ENCODE data around the gene PDSS2.
"Not testable (repeated sequence)": the region's sequence is repeated elsewhere in the genome, so short reads cannot be mapped to it uniquely, and the experiment has no call there.

Gene PDSS2

GRCh38 chr6:107118976-107119375 lies 340.4 kb downstream of the PDSS2 start:
- no peak overlapping the region for H3K4me3 ChIP-seq (ENCODE audit: low read length)
- no peak for DNase-seq (ENCODE audit: low read depth)
- TF ChIP-seq CTCF (IDR thresholded peaks at IDR 0.05; ENCODE audit: insufficient read depth, low read depth, low read length, missing control alignments): no peak

GRCh38 chr6:107118540-107118939 lies 340.8 kb downstream of the PDSS2 start:
- not testable (repeated sequence) for DNase-seq (ENCODE audit: low read depth); H3K4me3 ChIP-seq (ENCODE audit: low read length)

- DNase-seq (ENCODE audit: low read depth): no peak
- no peak overlapping the region for H3K4me3 ChIP-seq (ENCODE audit: low read length)
- no peak for TF ChIP-seq CTCF (IDR thresholded peaks at IDR 0.05; ENCODE audit: insufficient read depth, low read depth, low read length, missing control alignments)
Observed at GRCh38 chr6:107116931-107117330, 342.4 kb downstream of the PDSS2 start.

GRCh38 chr6:107116328-107116892 lies 343.0 kb downstream of the PDSS2 start:
- peak; percentile 30 for TF ChIP-seq CTCF (IDR thresholded peaks at IDR 0.05; ENCODE audit: insufficient read depth, low read depth, low read length, missing control alignments)
- DNase-seq (ENCODE audit: low read depth): peak; percentile 62

GRCh38 chr6:107115695-107116327 lies 343.6 kb downstream of the PDSS2 start:
- peak overlapping the region; percentile 58 for H3K4me3 ChIP-seq (ENCODE audit: low read length)
- no peak for TF ChIP-seq CTCF (IDR thresholded peaks at IDR 0.05; ENCODE audit: insufficient read depth, low read depth, low read length, missing control alignments)
- DNase-seq (ENCODE audit: low read depth): peak; percentile 56

More at GRCh38 chr6:107116328-107116892, 343.0 kb downstream of the PDSS2 start:
- H3K4me3 ChIP-seq (ENCODE audit: low read length): peak overlapping the region; percentile 58

GRCh38 chr6:107114926-107115694 lies 344.3 kb downstream of the PDSS2 start, which contains the start of gene BEND3:
TSS of gene BEND3 (minus strand) at chr6:107115515. CDS start at chr6:107099285, 16,230 bp downstream.
- peak; percentile 50 for DNase-seq (ENCODE audit: low read depth)
- no peak for TF ChIP-seq CTCF (IDR thresholded peaks at IDR 0.05; ENCODE audit: insufficient read depth, low read depth, low read length, missing control alignments)

GRCh38 chr6:107114213-107114925 lies 345.0 kb downstream of the PDSS2 start:
- H3K4me3 ChIP-seq (ENCODE audit: low read length): peak overlapping the region; percentile 39
- peak; percentile 83 for DNase-seq (ENCODE audit: low read depth)
- TF ChIP-seq CTCF (IDR thresholded peaks at IDR 0.05; ENCODE audit: insufficient read depth, low read depth, low read length, missing control alignments): peak; percentile 35

More at GRCh38 chr6:107114926-107115694, 344.3 kb downstream of the PDSS2 start, which contains the start of gene BEND3:
- H3K4me3 ChIP-seq (ENCODE audit: low read length): peak within 1 kb of the TSS; percentile 58

Data from epithelial cell of esophagus (primary cell).